Rectal smooth muscle tissue (tissue), 1 donor: ENCODE measurements around the gene SYP.

Experiments used
- H3K27ac ChIP-seq: one replicate; pipeline ENCODE4 v1.7.0; 2013; ENCODE audit warnings: low read depth, low read length, inconsistent platforms
- H3K27me3 ChIP-seq: one replicate; pipeline ENCODE4 v1.7.0; 2013; ENCODE audit warnings: low read length; ENCODE audit not compliant: control insufficient read depth, insufficient read depth
- H3K36me3 ChIP-seq: one replicate; pipeline ENCODE4 v1.7.0; 2013; ENCODE audit warnings: low read length; ENCODE audit not compliant: control insufficient read depth, insufficient read depth
- H3K4me1 ChIP-seq: one replicate; pipeline ENCODE4 v1.7.0; 2013; ENCODE audit warnings: low read length; ENCODE audit not compliant: control insufficient read depth, insufficient read depth
- H3K4me3 ChIP-seq: one replicate; pipeline ENCODE4 v1.7.0; 2013; ENCODE audit warnings: low read length
- H3K9ac ChIP-seq: one replicate; pipeline ENCODE4 v1.7.0; 2013; ENCODE audit warnings: low read length

SYP gene

GRCh38 chrX:49199906-49200771 lies at the start of gene SYP:
SYP (minus strand) TSS chrX:49200193; CDS start chrX:49200186, 7 bp downstream.
- H3K27ac ChIP-seq, result peak within 1 kb of the TSS; percentile 60
- no peaks in the 10 kb centered on the region for H3K4me1 ChIP-seq
- no peak within 1 kb of the TSS for H3K9ac ChIP-seq
- H3K4me3 ChIP-seq, result peak within 1 kb of the TSS; percentile 46
- H3K36me3 ChIP-seq, result no peaks in the 10 kb centered on the region
- H3K27me3 ChIP-seq, result no peaks in the 10 kb centered on the region

DNA sequence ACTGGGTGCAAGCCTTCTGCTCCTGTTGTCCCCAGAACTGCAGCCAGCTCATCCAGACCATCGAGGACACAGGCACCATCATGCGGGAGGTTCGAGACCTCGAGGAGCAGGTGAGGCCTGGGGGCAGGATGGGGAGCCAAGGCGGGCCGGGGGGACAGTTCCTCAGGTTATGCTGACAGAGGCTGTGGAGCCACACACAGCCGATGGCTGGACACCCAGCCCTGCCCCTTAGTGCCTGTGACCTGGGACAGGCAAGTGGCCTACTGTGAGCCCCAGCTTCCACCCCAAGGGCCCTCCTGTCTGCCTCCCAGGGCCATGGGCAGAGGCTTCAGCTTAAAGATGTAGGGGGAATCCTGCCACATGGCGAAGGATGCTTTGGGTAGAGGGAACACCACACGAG lies 49.6 kb upstream of the SYP start:
- H3K36me3 ChIP-seq, result no peaks in the 10 kb centered on the region
- no peak overlapping the region for H3K4me3 ChIP-seq
- no peak overlapping the region for H3K9ac ChIP-seq
- H3K4me1 ChIP-seq, result no peaks in the 10 kb centered on the region
- H3K27me3 ChIP-seq, result peaks cover 3% of the 10 kb centered on the region
- H3K27ac ChIP-seq, result no peak overlapping the region

DNA sequence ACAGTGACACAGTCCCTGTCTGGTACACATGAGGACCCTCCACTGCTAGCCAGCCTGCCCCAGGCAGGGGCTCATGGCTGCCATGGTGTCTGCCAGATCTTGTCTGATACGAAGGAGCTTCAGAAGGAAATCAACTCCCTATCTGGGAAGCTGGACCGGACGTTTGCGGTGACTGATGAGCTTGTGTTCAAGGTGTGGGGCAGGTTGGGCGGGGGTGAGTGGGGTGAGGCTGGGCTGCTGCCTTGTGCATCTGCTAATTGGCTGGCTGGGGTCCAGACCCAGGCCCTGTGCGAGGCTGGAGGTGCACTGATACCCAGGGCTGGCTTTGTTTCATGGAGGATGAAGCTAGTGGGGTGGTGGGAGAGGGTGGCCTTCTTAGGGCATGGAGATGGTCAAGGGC lies 49.1 kb upstream of the SYP start:
- H3K27ac ChIP-seq, result no peak overlapping the region
- H3K4me1 ChIP-seq, result no peaks in the 10 kb centered on the region
- H3K9ac ChIP-seq, result no peak overlapping the region
- H3K27me3 ChIP-seq, result peaks cover 3% of the 10 kb centered on the region
- H3K4me3 ChIP-seq, result no peak overlapping the region
- H3K36me3 ChIP-seq, result no peaks in the 10 kb centered on the region

DNA sequence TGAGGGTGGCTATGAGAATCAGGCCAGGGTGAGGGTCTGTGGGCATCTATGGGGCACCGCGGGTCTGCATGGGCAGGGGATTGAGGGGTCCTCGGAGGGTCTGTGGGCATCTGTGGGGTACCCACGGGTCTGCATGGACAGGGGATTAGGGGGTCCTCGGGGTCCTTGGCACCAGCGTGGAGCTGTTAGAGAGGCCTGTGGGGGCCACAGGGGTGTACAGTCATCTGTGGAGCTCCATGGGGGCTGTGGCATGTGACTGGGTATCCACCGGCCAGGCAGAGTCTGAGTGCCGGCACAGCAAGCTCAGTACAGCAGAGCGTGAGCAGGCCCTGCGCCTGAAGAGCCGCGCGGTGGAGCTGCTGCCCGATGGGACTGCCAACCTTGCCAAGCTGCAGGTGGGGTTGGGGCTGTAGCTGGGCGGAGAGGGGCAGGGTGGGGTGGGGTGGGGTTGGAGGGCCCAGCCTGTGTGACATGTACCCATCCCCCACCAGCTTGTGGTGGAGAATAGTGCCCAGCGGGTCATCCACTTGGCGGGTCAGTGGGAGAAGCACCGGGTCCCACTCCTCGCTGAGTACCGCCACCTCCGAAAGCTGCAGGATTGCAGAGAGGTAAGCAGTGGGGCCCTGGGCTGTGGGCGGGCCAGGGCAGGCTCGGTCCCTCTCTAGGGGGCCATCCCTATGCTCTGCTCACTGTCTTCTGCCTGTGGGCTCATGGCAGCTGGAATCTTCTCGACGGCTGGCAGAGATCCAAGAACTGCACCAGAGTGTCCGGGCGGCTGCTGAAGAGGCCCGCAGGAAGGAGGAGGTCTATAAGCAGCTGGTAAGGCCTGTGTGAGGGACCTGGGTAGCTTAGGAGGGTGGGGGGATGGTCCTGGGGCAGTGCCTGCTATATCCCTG lies 48.2 kb upstream of the SYP start:
- Histone ChIP-seq H3K9ac (no peak overlapping the region), H3K36me3 (peaks cover 4% of the 10 kb centered on the region), H3K27ac (no peak overlapping the region), H3K27me3 (peaks cover 3% of the 10 kb centered on the region), H3K4me1 (no peaks in the 10 kb centered on the region), H3K4me3 (no peak overlapping the region)

DNA sequence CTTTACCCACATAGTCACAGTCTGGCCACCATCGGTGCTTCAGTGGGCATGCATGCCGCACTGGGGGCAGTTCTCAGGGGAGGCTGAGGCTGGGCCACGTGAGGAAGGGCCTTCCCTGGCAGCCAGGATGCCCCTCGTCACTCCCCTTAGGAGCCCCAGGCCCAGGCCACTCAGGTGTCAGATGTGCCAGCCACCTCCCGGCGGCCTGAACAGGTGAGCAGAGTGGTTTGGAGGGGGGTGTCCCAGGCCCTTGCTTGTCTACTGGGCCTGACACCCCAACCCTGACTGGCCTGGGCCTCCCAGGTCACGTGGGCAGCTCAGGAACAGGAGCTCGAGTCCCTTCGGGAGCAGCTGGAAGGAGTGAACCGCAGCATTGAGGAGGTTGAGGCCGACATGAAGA lies 47.4 kb upstream of the SYP start:
- peaks cover 3% of the 10 kb centered on the region for H3K27me3 ChIP-seq
- H3K4me1 ChIP-seq, result no peaks in the 10 kb centered on the region
- peaks cover 4% of the 10 kb centered on the region for H3K36me3 ChIP-seq
- H3K4me3 ChIP-seq, result no peak overlapping the region
- no peak overlapping the region for H3K9ac ChIP-seq
- no peak overlapping the region for H3K27ac ChIP-seq

DNA sequence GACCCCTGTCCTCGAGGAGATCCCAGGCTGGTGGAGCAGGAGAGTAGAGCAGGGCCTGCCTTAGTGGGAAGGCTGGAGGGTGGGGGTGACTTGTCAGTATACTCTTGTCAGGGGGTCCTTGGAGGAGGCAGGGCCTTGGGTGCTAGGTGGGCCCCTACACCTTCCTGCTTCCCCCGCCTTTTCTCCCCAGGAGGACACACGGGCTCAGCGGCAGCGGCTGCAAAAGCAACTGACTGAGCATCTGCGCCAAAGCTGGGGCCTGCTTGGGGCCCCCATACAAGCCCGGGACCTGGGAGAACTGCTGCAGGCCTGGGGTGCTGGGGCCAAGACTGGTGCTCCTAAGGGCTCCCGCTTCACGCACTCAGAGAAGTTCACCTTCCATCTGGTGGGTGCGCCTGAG lies 46.5 kb upstream of the SYP start:
- Histone ChIP-seq H3K4me3 (no peak overlapping the region), H3K27me3 (peaks cover 3% of the 10 kb centered on the region), H3K36me3 (peaks cover 4% of the 10 kb centered on the region), H3K4me1 (no peaks in the 10 kb centered on the region), H3K27ac (no peak overlapping the region), H3K9ac (no peak overlapping the region)

DNA sequence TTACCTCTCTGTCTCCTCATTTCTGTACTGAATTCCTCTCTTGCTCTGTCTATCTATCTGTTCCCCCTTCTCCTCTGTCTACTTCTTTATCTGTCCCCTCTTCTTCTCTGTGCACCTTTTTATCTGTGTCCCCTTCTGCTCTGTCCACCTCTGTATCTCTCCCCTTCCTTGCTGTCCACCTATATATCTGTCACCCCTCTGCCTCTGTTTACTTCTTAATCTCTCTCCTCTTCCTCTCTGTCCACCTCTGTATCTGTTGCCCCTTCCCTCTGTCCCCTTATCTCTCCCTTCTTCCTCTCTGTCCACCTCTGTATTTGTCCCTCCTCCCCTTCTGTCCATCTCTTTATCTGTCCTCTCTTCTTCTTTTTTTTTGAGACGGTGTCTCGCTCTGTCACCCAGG lies 44.2 kb upstream of the SYP start:
- H3K36me3 ChIP-seq, result peaks cover 4% of the 10 kb centered on the region
- no peaks in the 10 kb centered on the region for H3K27me3 ChIP-seq
- no peak overlapping the region for H3K27ac ChIP-seq
- H3K4me3 ChIP-seq, result no peak overlapping the region
- no peak overlapping the region for H3K9ac ChIP-seq
- H3K4me1 ChIP-seq, result no peaks in the 10 kb centered on the region

DNA sequence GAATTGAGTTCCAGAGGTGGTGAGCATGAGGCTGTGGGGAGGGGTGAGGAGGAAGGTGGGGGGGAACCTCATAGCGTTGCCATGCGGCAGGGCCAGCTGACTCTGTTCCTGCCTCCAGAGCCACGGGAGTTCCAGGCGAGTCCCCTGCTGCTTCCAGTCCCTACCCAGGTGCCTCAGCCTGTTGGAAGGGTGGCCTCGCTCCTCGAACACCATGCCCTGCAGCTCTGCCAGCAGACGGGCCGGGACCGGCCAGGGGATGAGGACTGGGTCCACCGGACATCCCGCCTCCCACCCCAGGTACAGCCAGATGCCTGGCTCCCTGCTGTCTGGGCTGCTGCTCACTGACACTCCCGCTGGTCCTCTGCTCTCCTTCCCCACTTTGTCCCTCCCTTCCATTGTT lies 43.2 kb upstream of the SYP start:
- Histone ChIP-seq H3K27me3 (no peaks in the 10 kb centered on the region), H3K4me1 (no peaks in the 10 kb centered on the region), H3K27ac (no peak overlapping the region), H3K9ac (no peak overlapping the region), H3K36me3 (peaks cover 4% of the 10 kb centered on the region), H3K4me3 (no peak overlapping the region)

DNA sequence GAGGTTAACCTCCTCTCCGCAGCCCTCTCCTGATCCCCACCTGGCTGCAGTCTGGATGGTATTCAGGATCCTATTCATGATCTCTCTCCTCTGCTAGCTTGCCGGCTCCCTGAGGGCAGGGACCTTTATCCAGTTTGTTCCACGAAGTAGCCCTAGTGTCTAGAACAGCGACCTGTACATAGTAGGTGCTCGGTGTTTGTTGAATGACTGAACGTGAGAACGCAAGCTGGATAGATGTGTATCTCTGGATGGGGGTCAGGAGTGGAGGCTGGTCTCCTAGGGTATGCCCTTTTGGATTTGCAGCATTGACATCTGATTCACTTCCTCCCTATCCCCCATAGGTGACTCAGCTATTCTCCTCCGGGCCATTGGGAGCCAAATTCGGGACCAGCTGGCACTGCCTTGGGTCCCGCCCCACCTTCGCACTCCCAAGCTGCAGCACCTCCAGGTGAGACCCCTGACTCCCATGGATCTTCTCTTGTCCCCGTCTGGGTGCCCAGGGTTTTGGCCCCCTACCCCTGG lies 42.6 kb upstream of the SYP start:
- no peak overlapping the region for H3K27ac ChIP-seq
- H3K9ac ChIP-seq, result no peak overlapping the region
- no peaks in the 10 kb centered on the region for H3K4me1 ChIP-seq
- H3K36me3 ChIP-seq, result peaks cover 4% of the 10 kb centered on the region
- H3K27me3 ChIP-seq, result no peaks in the 10 kb centered on the region
- no peak overlapping the region for H3K4me3 ChIP-seq

DNA sequence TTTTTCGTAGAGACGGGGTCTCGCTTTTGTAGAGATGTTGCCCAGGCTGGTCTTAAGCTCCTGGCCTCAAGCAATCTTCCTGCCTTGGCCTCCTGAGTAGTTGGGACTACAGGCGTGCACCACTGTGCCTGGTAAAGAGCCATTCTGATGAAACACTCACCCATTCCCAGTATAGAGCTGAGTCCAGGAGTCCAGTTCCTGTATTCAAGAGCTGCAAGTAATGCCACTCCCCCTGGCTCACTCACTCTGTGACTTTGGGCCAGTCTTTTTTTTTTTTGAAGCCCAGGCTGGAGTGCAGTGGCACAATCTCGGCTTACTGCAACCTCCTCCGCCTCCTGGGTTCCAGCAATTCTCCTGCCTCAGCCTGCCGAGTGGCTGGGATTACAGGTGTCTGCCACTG lies 38.7 kb upstream of the SYP start:
- Histone ChIP-seq H3K4me3 (no peak overlapping the region), H3K27me3 (no peaks in the 10 kb centered on the region), H3K9ac (no peak overlapping the region), H3K27ac (no peak overlapping the region), H3K4me1 (no peaks in the 10 kb centered on the region), H3K36me3 (peaks cover 4% of the 10 kb centered on the region)

GRCh38 chrX:49237060-49237459 lies 37.1 kb upstream of the SYP start:
- Histone ChIP-seq H3K36me3 (no peaks in the 10 kb centered on the region), H3K27me3 (no peaks in the 10 kb centered on the region), H3K4me1 (no peaks in the 10 kb centered on the region), H3K4me3 (no peak overlapping the region), H3K9ac (no peak overlapping the region), H3K27ac (no peak overlapping the region)

DNA sequence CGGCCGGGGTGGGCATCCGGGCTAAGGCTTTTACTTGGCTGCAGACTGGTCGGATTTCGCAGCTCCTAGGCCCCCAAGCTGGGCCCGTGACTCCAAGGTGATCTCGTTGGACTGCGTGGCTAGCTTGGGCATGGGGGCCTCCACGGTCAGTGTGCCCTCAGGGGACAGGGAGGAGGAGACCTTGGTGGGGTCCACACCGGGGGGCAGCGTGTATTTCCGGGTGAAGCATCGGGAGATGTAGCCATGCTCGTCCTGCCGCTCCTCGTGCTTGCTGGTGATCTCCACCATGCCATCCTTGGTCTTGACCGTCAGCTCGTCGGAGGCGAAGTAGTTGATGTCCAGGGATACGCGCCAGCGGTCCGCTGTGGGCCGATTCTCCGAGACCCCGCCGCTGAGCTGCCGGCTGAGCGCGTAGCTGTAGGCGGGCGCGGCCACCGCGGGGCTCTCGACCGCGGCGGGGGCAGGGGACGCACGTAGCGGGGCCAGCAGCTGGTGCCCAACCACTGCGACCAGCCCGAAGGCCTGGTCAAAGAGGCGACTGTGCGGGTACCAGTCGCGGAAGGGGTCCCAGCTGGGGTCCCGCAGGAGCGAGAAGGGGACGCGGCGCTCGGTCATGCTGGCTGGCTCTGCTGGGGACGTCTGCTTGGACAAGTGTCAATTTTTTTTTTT lies 34.0 kb upstream of the SYP start:
- no peaks in the 10 kb centered on the region for H3K36me3 ChIP-seq
- H3K27me3 ChIP-seq, result no peaks in the 10 kb centered on the region
- no peaks in the 10 kb centered on the region for H3K4me1 ChIP-seq
- H3K27ac ChIP-seq, result no peak overlapping the region
- no peak overlapping the region for H3K4me3 ChIP-seq
- H3K9ac ChIP-seq, result no peak overlapping the region
